ENCODE measurements around the gene CYP1A2. TPM values are rescaled to one million over a fixed set of nuclear protein-coding genes. Genes with fewer than 3 reads are reported as not detected.

The CYP1A2 gene
- total RNA-seq, 1 donor: not detected

- peaks cover 8% of the 10 kb centered on the region for H3K27me3 ChIP-seq (ENCODE audit: insufficient read depth, low read length)
- no peaks in the 10 kb centered on the region for H3K36me3 ChIP-seq (ENCODE audit: insufficient read depth, low read length)
- H3K4me3 ChIP-seq (ENCODE audit: insufficient read depth, low read length): peak overlapping the region; percentile 60
- H3K4me2 ChIP-seq (ENCODE audit: insufficient read depth, low read length): peak overlapping the region; percentile 81
- H4K20me1 ChIP-seq (ENCODE audit: insufficient read depth, low read length): no peaks in the 10 kb centered on the region
- no peaks in the 10 kb centered on the region for H3K4me1 ChIP-seq (ENCODE audit: insufficient read depth, low read length)
- no peak overlapping the region for H3K27ac ChIP-seq (ENCODE audit: low read depth, low read length)
- H2AFZ ChIP-seq (ENCODE audit: low read length): peak overlapping the region; percentile 77
- peak; percentile 83 for TF ChIP-seq CTCF (IDR thresholded peaks at IDR 0.05; ENCODE audit: extremely low read depth, low read depth, low read length)
- no peaks in the 10 kb centered on the region for H3K79me2 ChIP-seq (ENCODE audit: insufficient read depth, low read length)
- peak; percentile 97 for DNase-seq (ENCODE audit: insufficient read length, low spot score, missing footprints)
- H3K9me3 ChIP-seq (ENCODE audit: low read depth, low read length): no peaks in the 10 kb centered on the region
Measured at GRCh38 chr15:74768771-74769342, 20.2 kb downstream of the CYP1A2 start.

- Histone ChIP-seq H3K36me3 (ENCODE audit: insufficient read depth, low read length) (no peaks in the 10 kb centered on the region), H3K79me2 (ENCODE audit: insufficient read depth, low read length) (no peaks in the 10 kb centered on the region), H3K27ac (ENCODE audit: low read depth, low read length) (no peak overlapping the region), H3K4me1 (ENCODE audit: insufficient read depth, low read length) (no peaks in the 10 kb centered on the region), H3K4me3 (ENCODE audit: insufficient read depth, low read length) (no peak overlapping the region), H2AFZ (ENCODE audit: low read length) (no peak overlapping the region), H3K27me3 (ENCODE audit: insufficient read depth, low read length) (peaks cover 8% of the 10 kb centered on the region), H4K20me1 (ENCODE audit: insufficient read depth, low read length) (no peaks in the 10 kb centered on the region), H3K4me2 (ENCODE audit: insufficient read depth, low read length) (no peak overlapping the region), H3K9me3 (ENCODE audit: low read depth, low read length) (no peaks in the 10 kb centered on the region)
- no peak for TF ChIP-seq CTCF (IDR thresholded peaks at IDR 0.05; ENCODE audit: extremely low read depth, low read depth, low read length)
- DNase-seq (ENCODE audit: insufficient read length, low spot score, missing footprints): peak; percentile 50
Measured at GRCh38 chr15:74769463-74770025, 20.9 kb downstream of the CYP1A2 start.

GRCh38 chr15:74770211-74770903 lies 21.7 kb downstream of the CYP1A2 start:
- DNase-seq (ENCODE audit: insufficient read length, low spot score, missing footprints): peak; percentile 69
- Histone ChIP-seq H3K9me3 (ENCODE audit: low read depth, low read length) (no peaks in the 10 kb centered on the region), H3K27ac (ENCODE audit: low read depth, low read length) (no peak overlapping the region), H3K79me2 (ENCODE audit: insufficient read depth, low read length) (no peaks in the 10 kb centered on the region), H2AFZ (ENCODE audit: low read length) (no peak overlapping the region), H3K4me3 (ENCODE audit: insufficient read depth, low read length) (no peak overlapping the region), H3K4me1 (ENCODE audit: insufficient read depth, low read length) (no peaks in the 10 kb centered on the region), H3K36me3 (ENCODE audit: insufficient read depth, low read length) (no peaks in the 10 kb centered on the region), H4K20me1 (ENCODE audit: insufficient read depth, low read length) (no peaks in the 10 kb centered on the region), H3K27me3 (ENCODE audit: insufficient read depth, low read length) (peaks cover 8% of the 10 kb centered on the region), H3K4me2 (ENCODE audit: insufficient read depth, low read length) (no peak overlapping the region)
- TF ChIP-seq CTCF (IDR thresholded peaks at IDR 0.05; ENCODE audit: extremely low read depth, low read depth, low read length): no peak

GRCh38 chr15:74773329-74773728 lies 24.7 kb downstream of the CYP1A2 start:
- Histone ChIP-seq H4K20me1 (ENCODE audit: insufficient read depth, low read length) (no peaks in the 10 kb centered on the region), H2AFZ (ENCODE audit: low read length) (no peak overlapping the region)

More at GRCh38 chr15:74773329-74773728, 24.7 kb downstream of the CYP1A2 start:
- no peak for TF ChIP-seq CTCF (IDR thresholded peaks at IDR 0.05; ENCODE audit: extremely low read depth, low read depth, low read length)
- no peaks in the 10 kb centered on the region for H3K36me3 ChIP-seq (ENCODE audit: insufficient read depth, low read length)
- H3K9me3 ChIP-seq (ENCODE audit: low read depth, low read length): no peaks in the 10 kb centered on the region
- DNase-seq (ENCODE audit: insufficient read length, low spot score, missing footprints): peak; percentile 41
- H3K27ac ChIP-seq (ENCODE audit: low read depth, low read length): no peak overlapping the region
- no peaks in the 10 kb centered on the region for H3K4me1 ChIP-seq (ENCODE audit: insufficient read depth, low read length)
- H3K4me3 ChIP-seq (ENCODE audit: insufficient read depth, low read length): no peak overlapping the region
- H3K79me2 ChIP-seq (ENCODE audit: insufficient read depth, low read length): no peaks in the 10 kb centered on the region
- no peak overlapping the region for H3K4me2 ChIP-seq (ENCODE audit: insufficient read depth, low read length)
- H3K27me3 ChIP-seq (ENCODE audit: insufficient read depth, low read length): peaks cover 8% of the 10 kb centered on the region
